ENCODE measurements around the gene MMP26. TPM values are rescaled to one million over a fixed set of nuclear protein-coding genes. Genes with fewer than 3 reads are reported as not detected.
A peak's percentile ranks its signal among the peaks of the same experiment; 100 is the strongest.

Gene MMP26
- total RNA-seq (2014; rRNA removed; shearing (Covaris generic)) = not detected in 2 replicates
- polyA plus RNA-seq (2015; cell fraction: cytosol; rRNA removed) = not detected in 2 replicates
- polyA plus RNA-seq (2015; cell fraction: nucleus; rRNA removed) = not detected in 2 replicates

GRCh38 chr11:4704054-4704789 is at the start of gene MMP26:
MMP26 (plus strand) TSS chr11:4704784.
- no peak for DNase-seq (ENCODE audit: low read depth)

GRCh38 chr11:4658629-4659445 is 45.7 kb upstream of the MMP26 start:
- DNase-seq (ENCODE audit: low read depth) = no peak

GRCh38 chr11:4662876-4663275 is 41.7 kb upstream of the MMP26 start:
- no peak for DNase-seq (ENCODE audit: low read depth)

- DNase-seq (ENCODE audit: low read depth) = no peak
Observed at GRCh38 chr11:4664183-4664582, 40.4 kb upstream of the MMP26 start.

GRCh38 chr11:4664786-4665185 is 39.8 kb upstream of the MMP26 start:
- no peak for DNase-seq (ENCODE audit: low read depth)

GRCh38 chr11:4665424-4665823 is 39.2 kb upstream of the MMP26 start:
- DNase-seq (ENCODE audit: low read depth) = no peak

- DNase-seq (ENCODE audit: low read depth) = no peak
Observed at GRCh38 chr11:4671741-4672140, 32.8 kb upstream of the MMP26 start.

- no peak for DNase-seq (ENCODE audit: low read depth)
Observed at GRCh38 chr11:4672470-4672869, 32.1 kb upstream of the MMP26 start.

GRCh38 chr11:4673781-4674180 is 30.8 kb upstream of the MMP26 start:
- no peak for DNase-seq (ENCODE audit: low read depth)

GRCh38 chr11:4677948-4678347 is 26.6 kb upstream of the MMP26 start:
- no peak for DNase-seq (ENCODE audit: low read depth)

- DNase-seq (ENCODE audit: low read depth) = no peak
Observed at GRCh38 chr11:4680341-4680740, 24.2 kb upstream of the MMP26 start.

GRCh38 chr11:4682623-4683419 is 21.8 kb upstream of the MMP26 start:
- DNase-seq (ENCODE audit: low read depth) = peak; percentile 13

GRCh38 chr11:4684631-4685285 is 19.8 kb upstream of the MMP26 start:
- no peak for DNase-seq (ENCODE audit: low read depth)

GRCh38 chr11:4695442-4695841 is 9.1 kb upstream of the MMP26 start:
- DNase-seq (ENCODE audit: low read depth) = no peak

GRCh38 chr11:4697585-4697984 is 7.0 kb upstream of the MMP26 start, which contains the start of gene OR51E2:
OR51E2 (minus strand) TSS chr11:4697853; CDS start chr11:4682711, 15,142 bp downstream.
- DNase-seq (ENCODE audit: low read depth) = peak; percentile 43

GRCh38 chr11:4699697-4700435 is 4.7 kb upstream of the MMP26 start:
- DNase-seq (ENCODE audit: low read depth) = no peak

GRCh38 chr11:4700436-4700820 is 4.2 kb upstream of the MMP26 start:
- no peak for DNase-seq (ENCODE audit: low read depth)

GRCh38 chr11:4704790-4705334 is 278 bp downstream of the MMP26 start:
- DNase-seq (ENCODE audit: low read depth) = no peak

GRCh38 chr11:4713241-4713640 is 8.7 kb downstream of the MMP26 start:
- peak; percentile 41 for DNase-seq (ENCODE audit: low read depth)

GRCh38 chr11:4714300-4714699 is 9.7 kb downstream of the MMP26 start:
- no peak for DNase-seq (ENCODE audit: low read depth)
